DOHH2 (cell line): ENCODE results near the gene PGF.

ENCODE experiments used
- H3F3A ChIP-seq: fragments of 200-600 bp; sonication (generic), shearing (Covaris generic); 2 replicates; pipeline ENCODE4 v1.6.0; 2016; ENCODE audit warnings: antibody characterized with exemption, mild to moderate bottlenecking; ENCODE audit not compliant: control insufficient read depth, insufficient read depth
- H3K27ac ChIP-seq: fragments of 200-600 bp; sonication (generic); 2 replicates; pipeline ENCODE4 v1.5.1; 2014; ENCODE audit warnings: low read depth, mild to moderate bottlenecking, low read length, moderate library complexity
- H3K27me3 ChIP-seq: fragments of 200-600 bp; sonication (generic); 2 replicates; pipeline ENCODE4 v1.6.1; 2014; ENCODE audit warnings: mild to moderate bottlenecking, low read length, mixed read lengths; ENCODE audit not compliant: control insufficient read depth
- H3K36me3 ChIP-seq: fragments of 200-600 bp; sonication (generic); 2 replicates; pipeline ENCODE4 v1.6.1; 2014; ENCODE audit warnings: mild to moderate bottlenecking, low read length, moderate library complexity, mixed read lengths; ENCODE audit not compliant: control insufficient read depth
- H3K4me1 ChIP-seq: fragments of 200-600 bp; sonication (generic); 2 replicates; pipeline ENCODE4 v1.6.1; 2014; ENCODE audit warnings: mild to moderate bottlenecking, low read length, mixed read lengths; ENCODE audit not compliant: control insufficient read depth
- H3K4me2 ChIP-seq: fragments of 200-600 bp; sonication (generic); 2 replicates; pipeline ENCODE4 v1.6.0; 2014; ENCODE audit warnings: mild to moderate bottlenecking, low read length, moderate library complexity
- H3K4me3 ChIP-seq: fragments of 200-600 bp; sonication (generic); 2 replicates; pipeline ENCODE4 v1.5.1; 2014; ENCODE audit warnings: mild to moderate bottlenecking, low read length, mixed read lengths
- H3K79me2 ChIP-seq: fragments of 200-600 bp; sonication (generic); 2 replicates; pipeline ENCODE4 v1.6.1; 2014; ENCODE audit warnings: mild to moderate bottlenecking, low read length, mixed read lengths; ENCODE audit not compliant: control insufficient read depth
- H3K9me2 ChIP-seq: fragments of 200-600 bp; sonication (generic); replicated peaks from 2 replicates; pipeline ENCODE4 v1.6.1; 2014; ENCODE audit warnings: mild to moderate bottlenecking, low read length, mixed read lengths; ENCODE audit not compliant: control insufficient read depth
- H3K9me3 ChIP-seq: fragments of 200-600 bp; sonication (generic); 2 replicates; pipeline ENCODE4 v1.6.1; 2014; ENCODE audit warnings: antibody characterized with exemption, low read length, mixed read lengths; ENCODE audit not compliant: control insufficient read depth, insufficient read depth
- H4K20me1 ChIP-seq: fragments of 200-600 bp; sonication (generic); 2 replicates; pipeline ENCODE4 v1.6.0; 2014; ENCODE audit warnings: low read depth, mild to moderate bottlenecking, antibody characterized with exemption, low read length, moderate library complexity; ENCODE audit not compliant: control insufficient read depth, insufficient read depth
- CTCF ChIP-seq: fragments of 200-600 bp; sonication (generic); IDR thresholded peaks from one replicate; pipeline ENCODE4 v1.5.1; 2014; ENCODE audit warnings: antibody characterized with exemption, mild to moderate bottlenecking, low read depth, low read length; ENCODE audit not compliant: poor library complexity, severe bottlenecking
- EZH2phosphoT487 ChIP-seq: fragments of 200-600 bp; sonication (generic); IDR thresholded peaks from 2 replicates; pipeline ENCODE4 v1.6.1; 2017; ENCODE audit warnings: borderline replicate concordance, mild to moderate bottlenecking, antibody characterized with exemption, low read length, moderate library complexity, mixed read lengths

The PGF gene

GRCh38 chr14:74912801-74913200, 42.6 kb downstream of the PGF start:
- H3K4me3 ChIP-seq: no peak overlapping the region
- no peaks in the 10 kb centered on the region for H3K36me3 ChIP-seq
- TF ChIP-seq EZH2phosphoT487 (no peak), CTCF (no peak)
- H3K27ac ChIP-seq: no peak overlapping the region
- H3K27me3 ChIP-seq: no peaks in the 10 kb centered on the region
- peaks cover 4% of the 10 kb centered on the region; the same call in 1 of the 2 replicates for H3K4me1 ChIP-seq
- no peaks in the 10 kb centered on the region for H3K9me3 ChIP-seq
- H3K79me2 ChIP-seq: no peaks in the 10 kb centered on the region
- 0 out of 2 replicates have a peak, but pooled peaks cover under 1% of the 10 kb centered on the region for H3F3A ChIP-seq
- no peak overlapping the region for H3K4me2 ChIP-seq
- H4K20me1 ChIP-seq: no peaks in the 10 kb centered on the region
- H3K9me2 ChIP-seq: no peaks in the 10 kb centered on the region

GRCh38 chr14:74912111-74912510, 43.3 kb downstream of the PGF start:
- Histone ChIP-seq H3K79me2 (no peaks in the 10 kb centered on the region), H4K20me1 (no peaks in the 10 kb centered on the region), H3K4me3 (no peak overlapping the region), H3K9me2 (no peaks in the 10 kb centered on the region), H3K36me3 (no peaks in the 10 kb centered on the region), H3F3A (peaks cover 6% of the 10 kb centered on the region; the same call in 1 of the 2 replicates), H3K9me3 (no peaks in the 10 kb centered on the region), H3K4me1 (peaks cover 4% of the 10 kb centered on the region; the same call in 1 of the 2 replicates), H3K27ac (no peak overlapping the region), H3K27me3 (no peaks in the 10 kb centered on the region), H3K4me2 (no peak overlapping the region)
- TF ChIP-seq CTCF: no peak
- TF ChIP-seq EZH2phosphoT487: no peak

- Histone ChIP-seq H3K4me1 (peaks cover 4% of the 10 kb centered on the region; the same call in 1 of the 2 replicates), H3K79me2 (no peaks in the 10 kb centered on the region), H4K20me1 (peaks cover under 1% of the 10 kb centered on the region; the same call in 1 of the 2 replicates), H3K27me3 (no peaks in the 10 kb centered on the region), H3K36me3 (peaks cover 2% of the 10 kb centered on the region; the same call in 1 of the 2 replicates), H3K4me2 (no peak overlapping the region), H3K9me2 (no peaks in the 10 kb centered on the region), H3K4me3 (no peak overlapping the region), H3F3A (peaks cover 6% of the 10 kb centered on the region; the same call in 1 of the 2 replicates), H3K27ac (no peak overlapping the region), H3K9me3 (no peaks in the 10 kb centered on the region)
- TF ChIP-seq CTCF: no peak
- TF ChIP-seq EZH2phosphoT487: no peak
Observed at GRCh38 chr14:74911704-74912103, 43.7 kb downstream of the PGF start.
